Panc1 (cell line): Measurements from ENCODE around the gene KCTD6. TPM values are rescaled to one million over a fixed set of nuclear protein-coding genes. Genes with fewer than 3 reads are reported as not detected.
A peak's percentile ranks its signal among the peaks of the same experiment; 100 is the strongest.

Experiments used
- ATAC-seq: fragments of 200-7000 bp; cut with Tn5 transposase; 2 replicates; pipeline ENCODE4 v1.9.1; 2020; ENCODE audit warnings: mild to moderate bottlenecking, moderate library complexity
- BruUV-seq: library from RNA; stranded (reverse); fragments of 400-500 nt; replicated peaks from 2 replicates; lab custom pipeline; 2021; lab: Mats Ljungman, UMichigan
- CTCF ChIA-PET: fragments of 300-600 bp; sonication (Branson Sonifier 250); formaldehyde crosslinking; loops from one replicate; lab custom pipeline; 2022; ENCODE audit warnings: antibody characterized with exemption; lab: Charles Lee
- POLR2A ChIA-PET: fragments of 300-600 bp; sonication (Branson Sonifier 250); formaldehyde crosslinking; loops from one replicate; lab custom pipeline; 2022; ENCODE audit warnings: antibody characterized with exemption; lab: Charles Lee
- DNase-seq: peaks from one replicate; pipeline ENCODE4 v3.0.0-alpha.2; 2010; ENCODE audit warnings: low read depth, low spot score
- H3K27ac ChIP-seq: 2 replicates; pipeline ENCODE4 v1.5.1; 2011; ENCODE audit warnings: mild to moderate bottlenecking, low read length, inconsistent platforms
- H3K27me3 ChIP-seq: fragments of 200-500 bp; sonication (Bioruptor generic); 2 replicates; pipeline ENCODE4 v1.6.0; 2014; ENCODE audit warnings: low read length, inconsistent platforms; ENCODE audit not compliant: control insufficient read depth, insufficient read depth
- H3K36me3 ChIP-seq: fragments of 200-500 bp; sonication (Bioruptor generic); 2 replicates; pipeline ENCODE4 v1.5.1; 2014; ENCODE audit warnings: inconsistent platforms, mild to moderate bottlenecking, low read length, moderate library complexity; ENCODE audit not compliant: control insufficient read depth, insufficient read depth
- H3K4me1 ChIP-seq: 2 replicates; pipeline ENCODE4 v1.5.1; 2011; ENCODE audit warnings: inconsistent platforms, mild to moderate bottlenecking, low read length, moderate library complexity; ENCODE audit not compliant: control insufficient read depth, insufficient read depth
- H3K4me3 ChIP-seq, 2 experiments: 2 replicates each; pipeline ENCODE4 v1.5.1; 2011 to 2012; ENCODE audit warnings: low read depth in 2 of 2, low read length in 2 of 2, mild to moderate bottlenecking in 2 of 2, inconsistent platforms in 1 of 2, moderate library complexity in 1 of 2
- H3K9me3 ChIP-seq: fragments of 200-500 bp; sonication (Bioruptor generic); 2 replicates; pipeline ENCODE4 v1.5.1; 2014; ENCODE audit warnings: low read depth, mild to moderate bottlenecking, inconsistent platforms, low read length, moderate library complexity; ENCODE audit not compliant: control insufficient read depth, insufficient read depth
- CTCF ChIP-seq: fragments of 450-650 bp; IDR thresholded peaks from 2 replicates; pipeline ENCODE4 v1.5.1; 2017; ENCODE audit warnings: mild to moderate bottlenecking
- POLR2AphosphoS5 ChIP-seq: IDR thresholded peaks from 2 replicates; pipeline ENCODE4 v1.6.1; 2012; ENCODE audit warnings: mild to moderate bottlenecking, low read depth, low read length, moderate library complexity
- SIN3A ChIP-seq: IDR thresholded peaks from 2 replicates; pipeline ENCODE4 v1.6.1; 2012; ENCODE audit warnings: low read depth, mild to moderate bottlenecking, low read length, moderate library complexity, borderline replicate concordance; ENCODE audit not compliant: insufficient read depth
- TCF7L2 ChIP-seq: IDR thresholded peaks from 2 replicates; pipeline ENCODE4 v1.6.1; 2011; ENCODE audit warnings: mild to moderate bottlenecking, low read depth, low read length, inconsistent platforms
- in situ Hi-C: cut with HindIII; loops from 2 replicates; pipeline ENCODE4 v1.10.0; 2016; ENCODE audit warnings: low sequenced_read_pairs, low pct_unique_long_range_greater_than_20kb
- intact Hi-C: fragments of 100-400 bp; cut with micrococcal nuclease; formaldehyde crosslinking; loops from one replicate; pipeline ENCODE4 v1.10.0; 2022; ENCODE audit not compliant: unreplicated experiment
- total RNA-seq: library from RNA; stranded (reverse); gene quantifications from one replicate; pipeline ENCODE4 v1.2.1, GENCODE V29; 2021; ENCODE audit not compliant: unreplicated experiment
- TF ChIP-seq, protein P1 (sequence below), 2 experiments: IDR thresholded peaks; 2 replicates each; pipeline ENCODE4 v1.6.1; 2011 to 2012; ENCODE audit warnings: low read depth in 2 of 2, control low read depth in 1 of 2, low read length in 1 of 2, mild to moderate bottlenecking in 1 of 2, moderate library complexity in 1 of 2; ENCODE audit not compliant: insufficient read depth in 1 of 2

Gene KCTD6
- total RNA-seq, 1 experiment from 2014 or later, result 18.3 TPM

- in situ Hi-C loops (no loop called here), intact Hi-C loops (no loop called here)
- Histone ChIP-seq H3K36me3 (no peaks in the 10 kb centered on the region; the same call in 1 of the 2 replicates), H3K4me3 (peak overlapping the region; percentile 58 to 94), H3K4me1 (peaks cover 49% of the 10 kb centered on the region), H3K27me3 (no peaks in the 10 kb centered on the region), H3K9me3 (no peaks in the 10 kb centered on the region), H3K27ac (peak overlapping the region; percentile 70)
- ATAC-seq (no peak), DNase-seq (no peak)
- TF ChIP-seq TCF7L2 (no peak), CTCF (no peak), SIN3A (no peak), POLR2AphosphoS5 (no peak)
- TF ChIP-seq, protein P1, sequence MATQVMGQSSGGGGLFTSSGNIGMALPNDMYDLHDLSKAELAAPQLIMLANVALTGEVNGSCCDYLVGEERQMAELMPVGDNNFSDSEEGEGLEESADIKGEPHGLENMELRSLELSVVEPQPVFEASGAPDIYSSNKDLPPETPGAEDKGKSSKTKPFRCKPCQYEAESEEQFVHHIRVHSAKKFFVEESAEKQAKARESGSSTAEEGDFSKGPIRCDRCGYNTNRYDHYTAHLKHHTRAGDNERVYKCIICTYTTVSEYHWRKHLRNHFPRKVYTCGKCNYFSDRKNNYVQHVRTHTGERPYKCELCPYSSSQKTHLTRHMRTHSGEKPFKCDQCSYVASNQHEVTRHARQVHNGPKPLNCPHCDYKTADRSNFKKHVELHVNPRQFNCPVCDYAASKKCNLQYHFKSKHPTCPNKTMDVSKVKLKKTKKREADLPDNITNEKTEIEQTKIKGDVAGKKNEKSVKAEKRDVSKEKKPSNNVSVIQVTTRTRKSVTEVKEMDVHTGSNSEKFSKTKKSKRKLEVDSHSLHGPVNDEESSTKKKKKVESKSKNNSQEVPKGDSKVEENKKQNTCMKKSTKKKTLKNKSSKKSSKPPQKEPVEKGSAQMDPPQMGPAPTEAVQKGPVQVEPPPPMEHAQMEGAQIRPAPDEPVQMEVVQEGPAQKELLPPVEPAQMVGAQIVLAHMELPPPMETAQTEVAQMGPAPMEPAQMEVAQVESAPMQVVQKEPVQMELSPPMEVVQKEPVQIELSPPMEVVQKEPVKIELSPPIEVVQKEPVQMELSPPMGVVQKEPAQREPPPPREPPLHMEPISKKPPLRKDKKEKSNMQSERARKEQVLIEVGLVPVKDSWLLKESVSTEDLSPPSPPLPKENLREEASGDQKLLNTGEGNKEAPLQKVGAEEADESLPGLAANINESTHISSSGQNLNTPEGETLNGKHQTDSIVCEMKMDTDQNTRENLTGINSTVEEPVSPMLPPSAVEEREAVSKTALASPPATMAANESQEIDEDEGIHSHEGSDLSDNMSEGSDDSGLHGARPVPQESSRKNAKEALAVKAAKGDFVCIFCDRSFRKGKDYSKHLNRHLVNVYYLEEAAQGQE (IDR thresholded peaks at IDR 0.05; ENCODE audit: insufficient read depth in 1 of 2, low read depth in 2 of 2, low read length in 1 of 2), result no peak
- POLR2A ChIA-PET, result no interaction called here
- CTCF ChIA-PET, result no interaction called here
- BruUV-seq, result no TSS peak
Measured at GRCh38 chr3:58492494-58492905, 604 bp downstream of the KCTD6 start.

DNA sequence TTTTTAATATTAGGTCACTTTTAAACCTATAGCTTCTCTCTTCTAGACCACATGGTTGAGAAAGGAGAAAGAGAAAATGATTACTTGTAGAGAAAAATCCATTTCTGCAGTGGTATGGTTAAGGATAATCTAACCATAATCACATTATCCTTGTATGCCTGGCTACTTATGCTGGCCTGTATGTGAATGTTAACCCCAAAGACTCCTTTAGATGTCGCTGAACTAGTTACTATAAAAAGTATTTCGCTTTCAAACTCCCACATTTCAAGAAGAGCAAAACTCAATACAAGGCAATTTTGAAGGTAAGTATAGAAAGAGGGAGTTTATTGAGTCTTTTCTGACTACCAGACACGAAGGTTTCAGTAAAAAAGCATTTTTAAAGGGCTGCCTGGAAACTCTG lies 2.2 kb downstream of the KCTD6 start:
- CTCF ChIA-PET, result interaction anchor here (0.7 kb wide), 1 partner anchor 1320 kb away, joined by 3 read pairs; no protein-coding TSS in a partner anchor
- POLR2A ChIA-PET, result no interaction called here
- ATAC-seq, result no peak
- H3K27me3 ChIP-seq, result no peaks in the 10 kb centered on the region
- H3K36me3 ChIP-seq, result no peaks in the 10 kb centered on the region; the same call in 1 of the 2 replicates
- peaks cover 52% of the 10 kb centered on the region for H3K4me1 ChIP-seq
- TSS peak; percentile 56 for BruUV-seq
- peak overlapping the region; percentile 70 for H3K27ac ChIP-seq
- intact Hi-C loops (no loop called here), in situ Hi-C loops (no loop called here)
- peak overlapping the region; percentile 58 to 94 for H3K4me3 ChIP-seq
- TF ChIP-seq SIN3A (no peak), TCF7L2 (no peak), POLR2AphosphoS5 (no peak), CTCF (no peak; the same call in 1 of the 2 replicates)
- TF ChIP-seq, protein P1 (IDR thresholded peaks at IDR 0.05; ENCODE audit: insufficient read depth in 1 of 2, low read depth in 2 of 2, low read length in 1 of 2), result no peak
- H3K9me3 ChIP-seq, result no peaks in the 10 kb centered on the region
- DNase-seq, result no peak
